Measurements from ENCODE around the gene WDR82. TPM values are rescaled to one million over a fixed set of nuclear protein-coding genes. Genes with fewer than 3 reads are reported as not detected.

WDR82 gene
- total RNA-seq, 4 donors from 2014 or later, result 66.4 to 76.4 (median 72.2) TPM

DNA sequence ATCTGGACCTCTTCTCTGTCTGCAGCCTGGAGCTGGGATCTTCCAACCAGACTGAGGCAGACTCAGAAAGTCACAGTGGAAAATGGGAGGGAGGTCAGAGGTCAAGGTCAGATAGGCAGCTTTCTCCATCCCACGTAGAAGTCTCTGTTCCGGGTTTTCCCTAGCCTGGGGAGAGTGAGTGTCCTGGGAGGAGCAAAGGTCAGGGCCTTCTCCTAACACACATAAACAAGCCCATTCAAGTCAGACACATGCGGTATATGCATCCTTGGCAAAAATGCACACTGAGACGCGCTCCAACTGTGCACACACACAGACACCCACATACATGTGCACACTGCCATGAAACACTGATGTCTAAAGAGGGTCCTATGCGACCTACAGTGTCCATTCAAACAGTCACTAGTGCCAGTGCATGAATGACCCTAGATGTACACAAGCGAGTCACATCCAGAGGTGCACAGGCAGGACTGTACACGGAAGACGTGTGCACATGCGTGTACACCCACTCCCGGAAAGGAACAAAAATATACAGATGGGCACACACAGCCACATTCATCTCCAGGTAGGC is 40.2 kb downstream of the WDR82 start:
- Histone ChIP-seq H3K27ac (peak overlapping the region; percentile 68 to 90 (median 84)), H3K4me3 (replicated peaks in 1 of 3) (peak overlapping the region; percentile 86 to 97 (median 93)), H3K4me1 (peaks cover 24 to 37% of the 10 kb centered on the region in 2 donors), H3K9me3 (no peaks in the 10 kb centered on the region), H3K27me3 (no peaks in the 10 kb centered on the region), H3K36me3 (no peaks in the 10 kb centered on the region)
- intact Hi-C loops (cut with DNase I), result loop anchor here (5.0 to 10.0 kb wide), 3 partner anchors 39 to 167 kb away; partner anchors contain the start of gene WDR82
- 27 to 32% methylated on average over 9 to 11 of the region's 11 CpGs for WGBS, 2 donors
- TF ChIP-seq CTCF (IDR thresholded peaks at IDR 0.05), result no peak
- TF ChIP-seq POLR2A (IDR thresholded peaks at IDR 0.05), result no peak
- DNase-seq, result no peak

DNA sequence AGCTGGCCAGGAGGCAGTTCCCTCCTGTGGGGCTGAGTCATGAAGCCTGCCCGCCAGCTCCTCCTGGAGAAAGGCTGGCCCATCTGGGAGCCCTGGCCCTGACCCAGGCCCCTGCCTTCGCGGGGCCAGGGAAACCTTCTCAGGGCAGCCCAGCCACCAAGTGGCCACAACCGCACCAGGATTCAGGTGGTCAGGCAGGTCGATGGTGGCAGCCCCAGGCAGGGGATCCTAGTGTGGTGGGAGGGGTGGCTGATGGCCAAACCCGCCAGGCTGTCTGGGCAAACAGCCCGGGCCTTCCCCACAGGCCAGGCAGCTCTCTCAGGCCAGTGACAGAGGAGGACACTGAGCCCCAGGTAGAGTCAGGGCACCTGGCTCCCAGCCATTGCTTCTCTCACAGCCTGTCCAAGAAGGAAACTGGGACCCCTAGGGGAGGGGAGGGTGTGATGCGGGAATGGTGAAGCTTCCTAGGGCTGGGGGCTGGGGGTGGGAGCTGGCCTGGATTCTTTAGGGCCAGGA is 40.7 kb downstream of the WDR82 start:
- Histone ChIP-seq H3K9me3 (no peaks in the 10 kb centered on the region), H3K36me3 (no peaks in the 10 kb centered on the region), H3K4me3 (replicated peaks in 1 of 3) (peak overlapping the region in 1 of 3 donors; percentile 97), H3K27ac (peak overlapping the region; percentile 68 to 90 (median 84)), H3K4me1 (peaks cover 24 to 37% of the 10 kb centered on the region in 2 donors), H3K27me3 (no peaks in the 10 kb centered on the region)
- DNase-seq, result peak; percentile 84 to 86
- peak in 2 of 6 experiments; percentile 15 to 18 for TF ChIP-seq CTCF (IDR thresholded peaks at IDR 0.05)
- TF ChIP-seq POLR2A (IDR thresholded peaks at IDR 0.05), result no peak
- 13 to 50% methylated on average over 1 of the region's 8 CpGs for WGBS, 2 donors
- intact Hi-C loops (cut with DNase I), result loop anchor here (5.0 to 10.0 kb wide), 3 partner anchors 40 to 167 kb away; partner anchors contain the start of gene WDR82

DNA sequence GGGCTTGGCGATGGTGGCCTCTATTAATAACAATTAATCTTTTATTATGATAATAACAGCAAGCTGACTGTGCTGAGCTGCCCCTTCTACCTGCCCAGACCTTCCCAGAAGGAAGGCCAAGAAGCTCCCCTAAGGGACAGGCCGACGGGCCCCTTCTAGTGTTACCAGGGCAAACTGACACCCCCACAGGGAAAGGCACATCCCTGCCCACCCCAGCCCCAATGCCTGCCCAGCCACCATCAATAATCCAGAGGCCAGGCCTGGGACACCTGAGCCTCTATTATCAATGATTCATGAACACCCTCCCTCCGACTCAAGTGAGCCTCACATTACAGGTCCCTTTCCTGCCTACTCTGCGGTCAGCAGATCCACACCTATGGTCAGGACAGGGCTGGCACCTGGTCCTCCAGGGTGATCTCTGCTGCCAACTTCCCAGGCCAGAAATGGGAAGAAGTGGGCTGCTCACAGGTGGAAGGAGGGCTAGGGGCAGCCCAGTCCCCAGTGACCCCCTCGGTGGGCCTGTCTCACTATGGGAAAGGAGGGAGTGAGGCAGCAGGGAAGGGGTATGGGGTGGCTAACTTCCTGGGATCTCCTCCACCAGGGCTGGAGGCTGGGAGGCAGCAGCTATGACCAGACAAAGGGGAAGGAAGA is 41.3 kb downstream of the WDR82 start:
- DNase-seq, result no peak
- no peaks in the 10 kb centered on the region for H3K27me3 ChIP-seq
- H3K9me3 ChIP-seq, result no peaks in the 10 kb centered on the region
- H3K4me3 ChIP-seq (replicated peaks in 1 of 3), result no peak overlapping the region
- peaks cover 24 to 37% of the 10 kb centered on the region in 2 donors for H3K4me1 ChIP-seq
- TF ChIP-seq CTCF (IDR thresholded peaks at IDR 0.05), result no peak
- TF ChIP-seq POLR2A (IDR thresholded peaks at IDR 0.05), result no peak
- H3K36me3 ChIP-seq, result no peaks in the 10 kb centered on the region
- H3K27ac ChIP-seq, result peak overlapping the region; percentile 68 to 90 (median 84)
- intact Hi-C loops (cut with DNase I), result loop anchor here (5.0 to 10.0 kb wide), 3 partner anchors 40 to 168 kb away; partner anchors contain the start of gene WDR82
- 83 to 88% methylated on average over 6 of the region's 6 CpGs for WGBS, 2 donors

DNA sequence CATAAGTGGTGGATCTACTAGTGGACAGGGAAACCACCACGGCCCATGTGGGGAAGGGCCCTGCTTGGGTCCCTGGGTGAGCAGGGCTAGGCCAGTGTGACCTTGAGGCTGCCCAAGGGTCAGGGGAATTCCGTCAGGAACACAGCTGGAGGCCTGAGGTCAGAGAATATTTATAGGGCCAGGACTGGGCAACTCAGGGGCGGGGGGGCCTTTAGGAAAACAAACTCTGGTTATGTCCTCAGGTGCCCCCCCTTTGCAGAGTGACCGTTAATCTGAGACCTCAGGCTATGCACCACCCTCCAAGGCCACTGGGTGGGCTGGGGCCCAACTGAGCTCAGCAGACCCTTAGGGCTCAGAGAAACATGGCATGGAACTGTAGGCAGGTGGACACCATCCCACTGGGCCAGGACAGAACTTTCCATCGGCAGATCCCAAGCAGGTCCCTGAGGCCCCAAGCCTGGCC is 42.0 kb downstream of the WDR82 start:
- Histone ChIP-seq H3K9me3 (no peaks in the 10 kb centered on the region), H3K4me1 (peaks cover 24 to 37% of the 10 kb centered on the region in 2 donors), H3K27me3 (no peaks in the 10 kb centered on the region), H3K4me3 (replicated peaks in 1 of 3) (no peak overlapping the region), H3K27ac (peak overlapping the region in 2 of 3 donors; percentile 68 to 84), H3K36me3 (peaks cover 0 to under 1% of the 10 kb centered on the region in 2 donors)
- 83 to 87% methylated on average over 1 to 5 of the region's 5 CpGs for WGBS, 2 donors
- no peak for DNase-seq
- TF ChIP-seq CTCF (IDR thresholded peaks at IDR 0.05), result no peak
- no peak for TF ChIP-seq POLR2A (IDR thresholded peaks at IDR 0.05)
- intact Hi-C loops (cut with DNase I), result loop anchor here (5.0 to 10.0 kb wide), 3 partner anchors 41 to 168 kb away; partner anchors contain the start of gene WDR82
